Lower leg skin (tissue), 3 donors: ENCODE results near the gene DAB2IP.

Experiments
- POLR2A ChIP-seq, 2 donors: fragments of 450-650 bp; IDR thresholded peaks; one replicate each; pipeline ENCODE4 v1.6.1; 2016 to 2017; ENCODE audit warnings: antibody characterized with exemption in 2 of 2, mild to moderate bottlenecking in 1 of 2, moderate library complexity in 1 of 2
- TF ChIP-seq, protein P1 (sequence below), 3 donors: fragments of 450-650 bp; IDR thresholded peaks; one replicate each; pipeline ENCODE4 v1.5.1; 2016; ENCODE audit warnings: antibody characterized with exemption in 3 of 3, mild to moderate bottlenecking in 3 of 3, moderate library complexity in 2 of 3

DNA sequence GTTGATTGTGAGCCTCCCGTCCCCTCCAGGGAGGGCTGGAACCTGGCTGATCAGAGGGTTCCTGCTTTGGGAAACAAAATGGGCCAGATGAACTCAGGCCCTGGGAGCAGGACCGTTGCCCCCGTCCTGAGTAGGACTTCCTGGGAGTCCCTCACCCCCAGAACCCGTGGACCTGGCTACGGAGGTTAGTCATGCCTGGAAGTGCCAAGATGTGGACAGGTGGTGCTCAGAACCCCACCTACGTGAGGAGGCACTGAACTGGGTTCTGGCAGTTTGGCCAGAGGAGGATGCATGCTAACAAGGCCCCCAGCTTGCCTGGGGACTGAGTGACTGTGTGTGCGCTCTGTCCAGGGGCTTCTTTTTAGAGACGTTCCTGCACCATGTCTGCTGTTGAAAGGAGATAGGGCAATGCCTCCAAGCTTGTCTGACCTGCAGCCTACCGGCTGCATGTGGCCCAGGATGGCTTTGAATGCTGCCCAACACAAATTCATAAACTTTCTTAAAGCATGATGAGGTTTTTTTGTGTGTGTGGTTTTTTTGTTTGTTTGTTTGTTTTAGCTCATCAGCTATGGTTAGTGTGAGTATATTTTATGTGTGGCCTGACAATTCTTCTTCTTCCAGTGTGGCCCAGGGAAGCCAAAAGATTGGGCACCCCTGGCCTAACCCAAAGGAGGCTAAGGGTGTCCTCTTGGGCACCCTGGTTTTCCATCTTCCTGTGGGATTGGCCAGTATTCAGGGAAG is 1.8 kb upstream of the DAB2IP start:
- TF ChIP-seq, protein P1, sequence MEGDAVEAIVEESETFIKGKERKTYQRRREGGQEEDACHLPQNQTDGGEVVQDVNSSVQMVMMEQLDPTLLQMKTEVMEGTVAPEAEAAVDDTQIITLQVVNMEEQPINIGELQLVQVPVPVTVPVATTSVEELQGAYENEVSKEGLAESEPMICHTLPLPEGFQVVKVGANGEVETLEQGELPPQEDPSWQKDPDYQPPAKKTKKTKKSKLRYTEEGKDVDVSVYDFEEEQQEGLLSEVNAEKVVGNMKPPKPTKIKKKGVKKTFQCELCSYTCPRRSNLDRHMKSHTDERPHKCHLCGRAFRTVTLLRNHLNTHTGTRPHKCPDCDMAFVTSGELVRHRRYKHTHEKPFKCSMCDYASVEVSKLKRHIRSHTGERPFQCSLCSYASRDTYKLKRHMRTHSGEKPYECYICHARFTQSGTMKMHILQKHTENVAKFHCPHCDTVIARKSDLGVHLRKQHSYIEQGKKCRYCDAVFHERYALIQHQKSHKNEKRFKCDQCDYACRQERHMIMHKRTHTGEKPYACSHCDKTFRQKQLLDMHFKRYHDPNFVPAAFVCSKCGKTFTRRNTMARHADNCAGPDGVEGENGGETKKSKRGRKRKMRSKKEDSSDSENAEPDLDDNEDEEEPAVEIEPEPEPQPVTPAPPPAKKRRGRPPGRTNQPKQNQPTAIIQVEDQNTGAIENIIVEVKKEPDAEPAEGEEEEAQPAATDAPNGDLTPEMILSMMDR (IDR thresholded peaks at IDR 0.05), result no peak
- no peak for TF ChIP-seq POLR2A (IDR thresholded peaks at IDR 0.05)
